Measurements from ENCODE around the gene TBKBP1. TPM values are rescaled to one million over a fixed set of nuclear protein-coding genes. Genes with fewer than 3 reads are reported as not detected.
A peak's percentile ranks its signal among the peaks of the same experiment; 100 is the strongest.
"Not testable (repeated sequence)": the region's sequence is repeated elsewhere in the genome, so short reads cannot be mapped to it uniquely, and the experiment has no call there.

Gene TBKBP1
- total RNA-seq, 2 donors from 2014 or later, result 14.5 to 22.9 TPM

GRCh38 chr17:47682138-47682537 lies 11.8 kb upstream of the TBKBP1 start:
- no peak overlapping the region for H3K4me3 ChIP-seq (ENCODE audit: low read length)
- no peaks in the 10 kb centered on the region for H3K9me3 ChIP-seq (ENCODE audit: control insufficient read depth, low read length)
- no peak for TF ChIP-seq CTCF (conservative IDR thresholded peaks at IDR 0.05)
- H3K4me1 ChIP-seq (ENCODE audit: control insufficient read depth, insufficient read depth, low read length), result no peaks in the 10 kb centered on the region
- Mint-ChIP-seq H3K27ac (no peak overlapping the region), H3K27me3 (ENCODE audit: insufficient read depth) (no peaks in the 10 kb centered on the region), H3K4me3 (no peak overlapping the region), H3K9me3 (no peaks in the 10 kb centered on the region), H3K4me1 (peaks cover 6% of the 10 kb centered on the region), H3K36me3 (ENCODE audit: low read depth) (peaks cover 69% of the 10 kb centered on the region)
- no peak overlapping the region for H3K27ac ChIP-seq (ENCODE audit: low read depth, low read length)
- peaks cover 89% of the 10 kb centered on the region for H3K36me3 ChIP-seq (ENCODE audit: control insufficient read depth, insufficient read depth, low read length)
- WGBS, 2 experiments (ENCODE audit: insufficient coverage in 1 of 2, insufficient read length in 1 of 2), result 83 to 100% methylated on average over 1 to 2 of the region's 2 CpGs
- no peak for DNase-seq
- no peaks in the 10 kb centered on the region for H3K27me3 ChIP-seq (ENCODE audit: control insufficient read depth, insufficient read depth, low read length, poor library complexity, severe bottlenecking)
- no peak overlapping the region for H3K9ac ChIP-seq (ENCODE audit: extremely low read depth, low read length, poor library complexity, severe bottlenecking)

- not testable (repeated sequence) for H3K9me3 ChIP-seq (ENCODE audit: control insufficient read depth, low read length); H3K9ac ChIP-seq (ENCODE audit: extremely low read depth, low read length, poor library complexity, severe bottlenecking); DNase-seq; H3K9me3 Mint-ChIP-seq; H3K27me3 ChIP-seq (ENCODE audit: control insufficient read depth, insufficient read depth, low read length, poor library complexity, severe bottlenecking); H3K4me3 Mint-ChIP-seq; H3K27me3 Mint-ChIP-seq (ENCODE audit: insufficient read depth); H3K4me3 ChIP-seq (ENCODE audit: low read length); H3K27ac ChIP-seq (ENCODE audit: low read depth, low read length); H3K4me1 ChIP-seq (ENCODE audit: control insufficient read depth, insufficient read depth, low read length)
- WGBS, 2 experiments (ENCODE audit: insufficient coverage in 1 of 2, insufficient read length in 1 of 2), result 96 to 100% methylated on average over 2 to 3 of the region's 4 CpGs
- Mint-ChIP-seq H3K4me1 (peaks cover 12% of the 10 kb centered on the region), H3K36me3 (ENCODE audit: low read depth) (peaks cover 64% of the 10 kb centered on the region), H3K27ac (peak overlapping the region; percentile 70)
- peaks cover 83% of the 10 kb centered on the region for H3K36me3 ChIP-seq (ENCODE audit: control insufficient read depth, insufficient read depth, low read length)
Measured at GRCh38 chr17:47682727-47683126, 11.2 kb upstream of the TBKBP1 start.

- no peak for TF ChIP-seq CTCF (conservative IDR thresholded peaks at IDR 0.05)
- no peak overlapping the region for H3K4me3 Mint-ChIP-seq
- H3K9me3 Mint-ChIP-seq, result no peaks in the 10 kb centered on the region
- DNase-seq, result peak; percentile 44
- H3K36me3 Mint-ChIP-seq (ENCODE audit: low read depth), result peaks cover 54% of the 10 kb centered on the region
- Histone ChIP-seq H3K9ac (ENCODE audit: extremely low read depth, low read length, poor library complexity, severe bottlenecking) (no peak overlapping the region), H3K27ac (ENCODE audit: low read depth, low read length) (no peak overlapping the region), H3K9me3 (ENCODE audit: control insufficient read depth, low read length) (no peaks in the 10 kb centered on the region), H3K4me3 (ENCODE audit: low read length) (no peak overlapping the region), H3K4me1 (ENCODE audit: control insufficient read depth, insufficient read depth, low read length) (no peaks in the 10 kb centered on the region), H3K36me3 (ENCODE audit: control insufficient read depth, insufficient read depth, low read length) (peaks cover 71% of the 10 kb centered on the region), H3K27me3 (ENCODE audit: control insufficient read depth, insufficient read depth, low read length, poor library complexity, severe bottlenecking) (no peaks in the 10 kb centered on the region)
- peaks cover 14% of the 10 kb centered on the region for H3K4me1 Mint-ChIP-seq
- 95 to 97% methylated on average over 3 to 4 of the region's 4 CpGs for WGBS, 2 experiments (ENCODE audit: insufficient coverage in 1 of 2, insufficient read length in 1 of 2)
- H3K27ac Mint-ChIP-seq, result no peak overlapping the region
- H3K27me3 Mint-ChIP-seq (ENCODE audit: insufficient read depth), result no peaks in the 10 kb centered on the region
Measured at GRCh38 chr17:47684025-47684424, 9.9 kb upstream of the TBKBP1 start.

- Histone ChIP-seq H3K4me3 (ENCODE audit: low read length) (no peak overlapping the region), H3K27me3 (ENCODE audit: control insufficient read depth, insufficient read depth, low read length, poor library complexity, severe bottlenecking) (no peaks in the 10 kb centered on the region), H3K9ac (ENCODE audit: extremely low read depth, low read length, poor library complexity, severe bottlenecking) (no peak overlapping the region), H3K9me3 (ENCODE audit: control insufficient read depth, low read length) (no peaks in the 10 kb centered on the region), H3K27ac (ENCODE audit: low read depth, low read length) (no peak overlapping the region), H3K36me3 (ENCODE audit: control insufficient read depth, insufficient read depth, low read length) (peaks cover 65% of the 10 kb centered on the region), H3K4me1 (ENCODE audit: control insufficient read depth, insufficient read depth, low read length) (no peaks in the 10 kb centered on the region)
- Mint-ChIP-seq H3K9me3 (no peaks in the 10 kb centered on the region), H3K36me3 (ENCODE audit: low read depth) (peaks cover 48% of the 10 kb centered on the region), H3K4me1 (peaks cover 14% of the 10 kb centered on the region), H3K27me3 (ENCODE audit: insufficient read depth) (no peaks in the 10 kb centered on the region), H3K4me3 (no peak overlapping the region), H3K27ac (no peak overlapping the region)
- DNase-seq, result peak; percentile 49
- 92 to 96% methylated on average over 3 to 4 of the region's 4 CpGs for WGBS, 2 experiments (ENCODE audit: insufficient coverage in 1 of 2, insufficient read length in 1 of 2)
- TF ChIP-seq CTCF (conservative IDR thresholded peaks at IDR 0.05), result no peak
Measured at GRCh38 chr17:47684535-47685193, 9.3 kb upstream of the TBKBP1 start.

Measured in endodermal cell (in vitro differentiated cells).